Aorta (tissue), 4 donors: ENCODE data around the gene PPARA. TPM values are rescaled to one million over a fixed set of nuclear protein-coding genes. Genes with fewer than 3 reads are reported as not detected.

Experiments
- polyA plus RNA-seq, 2 donors: library from polyadenylated mRNA; stranded (reverse); fragments of 200-250 nt; gene quantifications; one replicate each; pipeline ENCODE4 v1.2.3, GENCODE V29; 2013
- total RNA-seq, 2 donors: library from RNA; stranded (reverse); fragmentation: NEBNext Ultra II Directional; extraction: Animal tissue kit (Norgen Biotek cat#: 25700); gene quantifications; one replicate each; pipeline ENCODE4 v1.2.1, GENCODE V29; 2021
- donor health status: healthy with polysubstance abuse.
- donor health status: Bipolar disorder and iron deficiency.
- donor health status: DM: no; HTN: no; CAD: no.
- donor health status: DM: yes; HTN: yes; CAD: no.

Gene PPARA
- total and polyA plus RNA-seq, 4 donors: 6.9 to 32.1 (median 19.7) TPM

Other genes with a start within 250 kb of the PPARA start
- not detected for gene WNT7B, start 173.4 kb upstream of the PPARA start, total RNA-seq
- gene WNT7B, start 173.4 kb upstream of the PPARA start, polyA plus RNA-seq: not detected
- gene CDPF1, start 99.8 kb downstream of the PPARA start, total RNA-seq: 1 to 10 TPM; 4.1 to 7.4 TPM
- 10 to 100 TPM; 12.4 to 17.8 TPM for gene CDPF1, start 99.8 kb downstream of the PPARA start, polyA plus RNA-seq
- under 1 TPM in 1 of 2 donors, not detected in 1; 0.15 TPM for gene PKDREJ, start 112.8 kb downstream of the PPARA start, total RNA-seq
- under 1 TPM in 1 of 2 donors, not detected in 1; 0.05 TPM for gene PKDREJ, start 112.8 kb downstream of the PPARA start, polyA plus RNA-seq
- gene TTC38, start 117.5 kb downstream of the PPARA start, total RNA-seq: 10 to 100 TPM; 23.3 to 23.9 TPM
- gene TTC38, start 117.5 kb downstream of the PPARA start, polyA plus RNA-seq: 10 to 100 TPM; 26.7 to 28.2 TPM
- 1 to 10 TPM in 1 of 2 donors, under 1 TPM in 1; 0.55 to 1.5 TPM for gene GTSE1, start 146.3 kb downstream of the PPARA start, total RNA-seq
- gene GTSE1, start 146.3 kb downstream of the PPARA start, polyA plus RNA-seq: 1 to 10 TPM in 1 of 2 donors, under 1 TPM in 1; 0.82 to 1.0 TPM
- gene TRMU, start 185.2 kb downstream of the PPARA start, total RNA-seq: 10 to 100 TPM; 29.8 to 37.8 TPM
- 10 to 100 TPM; 11.3 to 66.4 TPM for gene TRMU, start 185.2 kb downstream of the PPARA start, polyA plus RNA-seq